C4-2B (cell line): Measurements from ENCODE around the gene MBOAT1.

Experiments used
- H3K27ac ChIP-seq: fragments of 450-650 bp; 2 replicates; pipeline ENCODE4 v1.5.1; 2017
- CTCF ChIP-seq: fragments of 450-650 bp; conservative IDR thresholded peaks from 2 replicates; pipeline ENCODE4 v1.5.1; 2017; ENCODE audit warnings: mild to moderate bottlenecking
- ZFX ChIP-seq: fragments of 450-650 bp; IDR thresholded peaks from 2 replicates; pipeline ENCODE4 v1.6.1; 2017

The MBOAT1 gene

GRCh38 chr6:20124545-20124944 lies 87.7 kb downstream of the MBOAT1 start:
- no peak for TF ChIP-seq ZFX
- TF ChIP-seq CTCF, result no peak
- no peak overlapping the region for H3K27ac ChIP-seq

GRCh38 chr6:20119485-20119884 lies 92.8 kb downstream of the MBOAT1 start:
- TF ChIP-seq ZFX (no peak), CTCF (no peak)
- no peak overlapping the region for H3K27ac ChIP-seq

- H3K27ac ChIP-seq, result no peak overlapping the region
- no peak for TF ChIP-seq ZFX
- no peak for TF ChIP-seq CTCF
Observed at GRCh38 chr6:20118892-20119291, 93.4 kb downstream of the MBOAT1 start.

- no peak overlapping the region for H3K27ac ChIP-seq
- no peak for TF ChIP-seq CTCF
- no peak for TF ChIP-seq ZFX
Observed at GRCh38 chr6:20117474-20117873, 94.8 kb downstream of the MBOAT1 start.

GRCh38 chr6:20116792-20117191 lies 95.5 kb downstream of the MBOAT1 start:
- H3K27ac ChIP-seq, result no peak overlapping the region
- TF ChIP-seq CTCF (no peak), ZFX (no peak)

GRCh38 chr6:20115246-20115980 lies 96.9 kb downstream of the MBOAT1 start:
- TF ChIP-seq CTCF, result no peak
- TF ChIP-seq ZFX, result no peak
- no peak overlapping the region for H3K27ac ChIP-seq

- TF ChIP-seq CTCF (no peak), ZFX (no peak)
- H3K27ac ChIP-seq, result no peak overlapping the region
Observed at GRCh38 chr6:20113649-20114224, 98.5 kb downstream of the MBOAT1 start.
